Stimulated activated CD4-positive, alpha-beta T cell treated with anti-CD3 and anti-CD28 coated beads, TNF-alpha, amount 100 ng/mL, for 1 hour (primary cell): Measurements from ENCODE around the gene ADAMTS18.

Source experiments
- DNase-seq, 3 donors: peaks; one replicate each; pipeline ENCODE4 v3.0.0-alpha.2; 2020; ENCODE audit warnings: low read depth in 3 of 3, low spot score in 1 of 3

Gene ADAMTS18

DNA sequence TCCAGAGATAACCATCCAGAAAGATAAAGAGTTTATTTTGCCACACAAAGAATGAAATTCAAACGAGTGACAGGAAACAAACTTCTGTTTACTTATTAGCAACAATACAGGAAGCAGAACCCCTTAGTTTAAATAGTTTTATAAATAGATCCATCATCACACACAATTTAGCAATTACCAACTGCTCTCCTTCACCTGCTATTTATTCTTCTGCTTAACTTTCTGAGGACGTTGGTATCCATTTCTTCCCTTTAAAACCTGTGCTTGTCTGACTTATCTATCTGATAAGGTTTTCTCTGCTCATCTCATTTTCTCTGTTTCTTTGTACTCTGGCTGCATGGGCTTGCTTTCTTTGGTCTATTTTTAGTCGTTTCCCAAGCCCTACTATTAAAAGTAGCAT is 4.3 kb upstream of the ADAMTS18 start:
- DNase-seq: no peak

DNA sequence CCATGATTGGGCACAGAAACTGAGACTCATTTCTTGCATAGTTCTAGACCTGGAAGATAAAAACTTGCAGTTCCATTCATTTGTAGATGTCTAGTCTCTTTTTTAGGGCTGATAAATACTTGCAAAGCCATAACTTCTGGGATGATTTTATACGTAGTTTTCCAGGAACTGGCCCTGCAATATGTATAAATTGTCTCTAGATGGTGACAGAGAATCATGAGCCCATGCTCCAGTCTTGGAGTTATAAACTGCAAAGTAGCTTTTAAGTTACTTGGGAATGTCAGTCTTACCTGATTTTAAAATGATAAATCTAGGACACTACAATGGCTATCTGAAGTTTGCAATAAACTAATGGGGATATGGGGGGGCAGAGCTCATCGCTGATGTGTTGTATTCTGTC is 3.0 kb upstream of the ADAMTS18 start:
- DNase-seq: no peak

DNA sequence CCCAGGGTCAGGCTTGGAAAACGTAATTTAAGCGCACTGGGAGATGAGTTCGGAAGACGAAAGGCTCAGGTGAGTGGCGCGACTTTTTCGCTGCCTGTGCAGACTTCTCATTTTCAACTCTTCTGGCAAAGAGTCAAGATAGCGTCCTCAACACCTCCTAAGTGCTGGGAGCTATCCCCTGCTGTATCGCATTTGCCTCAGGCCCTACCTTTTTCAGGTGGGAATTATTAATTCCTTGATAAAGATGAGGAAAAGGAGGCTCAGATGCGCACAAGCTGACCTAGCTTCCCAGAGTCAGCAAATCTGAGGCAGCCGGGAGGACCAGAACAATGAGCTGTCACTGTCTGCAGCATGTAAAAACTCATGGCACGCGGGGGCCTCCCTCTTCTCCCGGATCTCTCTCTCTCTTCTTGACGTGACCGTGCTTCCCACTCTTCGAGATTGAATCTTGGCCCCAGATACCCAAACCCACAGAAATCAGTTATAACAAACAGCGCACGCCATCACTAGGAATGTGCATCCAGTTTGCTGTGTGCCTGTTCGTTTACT is 512 bp upstream of the ADAMTS18 start:
- DNase-seq: no peak

DNA sequence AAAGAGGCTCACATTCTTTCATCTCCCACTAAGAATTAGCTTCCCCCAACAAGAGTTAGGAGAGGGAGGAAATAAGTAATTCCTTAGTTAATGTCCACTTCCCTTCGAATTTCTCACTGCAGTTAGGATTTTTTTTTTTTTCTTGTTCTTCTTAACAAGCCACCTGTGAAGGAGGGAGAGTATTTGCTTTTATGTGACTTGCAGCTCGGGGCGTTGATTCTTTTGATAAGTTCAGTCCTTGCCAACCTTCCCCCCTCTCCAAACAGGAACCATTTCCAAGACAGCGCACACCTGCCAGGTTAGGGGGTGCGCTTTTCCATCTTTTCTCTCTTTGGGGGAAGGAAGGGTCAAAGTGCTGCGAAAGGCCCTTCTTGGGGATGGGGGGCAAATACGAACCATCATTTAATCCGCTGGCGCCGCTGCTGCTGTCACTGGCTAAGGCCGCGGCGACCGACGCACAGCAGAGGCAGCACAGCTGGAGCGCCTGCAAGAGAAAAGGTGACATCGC is 758 bp downstream of the ADAMTS18 start:
- DNase-seq: no peak

DNA sequence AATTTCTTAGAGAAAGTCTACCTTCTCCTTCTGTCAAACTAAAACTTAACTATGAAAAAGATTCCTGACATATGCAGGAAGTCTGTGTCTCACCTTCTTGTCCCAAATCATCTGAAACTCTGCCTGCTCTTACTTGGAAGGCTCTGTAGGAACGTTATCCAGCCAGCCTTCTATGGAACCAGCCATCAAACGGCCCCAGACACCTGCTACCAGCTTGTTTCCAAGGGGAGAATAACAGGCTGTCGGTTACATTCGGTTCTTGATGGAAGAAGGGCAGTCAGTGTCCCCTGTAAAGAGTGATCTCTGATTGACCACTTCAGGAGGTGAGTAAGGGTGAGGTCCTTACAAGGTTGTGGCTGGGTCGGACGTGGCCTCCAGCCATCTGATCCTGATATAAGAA is 1.7 kb downstream of the ADAMTS18 start:
- DNase-seq: no peak

DNA sequence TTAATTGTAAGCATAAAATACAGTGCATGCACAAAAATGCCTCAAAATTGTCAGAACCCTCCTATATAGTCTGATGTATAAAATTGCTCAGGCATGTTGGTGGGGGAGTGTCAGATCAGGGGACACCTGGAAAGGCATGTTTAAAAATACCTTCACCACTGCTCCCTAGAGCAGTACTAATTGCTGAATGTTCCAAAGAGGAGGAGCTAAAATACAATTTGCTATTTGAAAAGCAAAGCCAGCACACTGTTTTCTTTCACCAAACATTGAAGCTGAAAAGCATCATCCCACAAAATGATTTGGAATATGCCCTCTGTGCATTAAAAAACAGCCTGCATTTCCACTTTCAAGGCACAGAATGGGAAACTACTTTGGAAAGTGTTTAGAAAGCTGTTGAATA is 2.6 kb downstream of the ADAMTS18 start:
- no peak for DNase-seq

DNA sequence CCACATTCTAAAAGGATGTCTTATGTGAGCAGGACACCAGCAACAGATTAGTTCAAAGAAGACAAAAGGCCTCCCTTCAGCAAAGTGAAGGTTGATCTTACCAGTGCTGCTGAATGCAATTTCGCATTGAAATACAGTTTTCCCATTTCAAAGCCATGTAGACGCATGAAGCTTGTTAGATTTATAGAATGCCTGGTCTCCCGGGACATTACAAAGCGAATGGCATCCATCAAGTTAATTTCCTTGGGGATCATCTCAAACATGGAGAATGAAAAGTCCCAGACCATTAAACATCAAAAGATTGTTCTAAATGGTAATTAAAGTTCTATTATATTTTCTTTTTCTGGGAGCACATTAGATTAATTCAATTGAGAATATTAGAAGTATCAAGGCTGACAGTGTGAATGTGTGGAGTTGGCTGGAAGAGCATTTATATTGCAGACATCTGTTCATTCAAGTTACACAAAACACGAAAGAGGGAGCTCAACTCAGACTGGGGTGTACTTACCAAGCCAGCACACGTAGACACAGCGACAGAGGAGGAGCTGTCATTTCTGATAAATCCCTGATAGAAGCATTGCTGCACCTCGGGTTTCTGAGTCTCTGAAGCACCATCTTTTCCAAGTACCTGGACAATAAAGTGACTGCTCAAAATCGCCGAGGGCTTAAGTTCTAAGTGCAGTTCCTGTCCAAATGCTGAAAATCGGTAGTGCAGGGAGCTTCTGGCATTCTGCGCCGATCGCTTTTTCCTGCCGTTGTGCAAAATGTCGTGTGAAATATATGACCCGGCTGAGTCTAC is 3.8 kb downstream of the ADAMTS18 start:
- DNase-seq: no peak

DNA sequence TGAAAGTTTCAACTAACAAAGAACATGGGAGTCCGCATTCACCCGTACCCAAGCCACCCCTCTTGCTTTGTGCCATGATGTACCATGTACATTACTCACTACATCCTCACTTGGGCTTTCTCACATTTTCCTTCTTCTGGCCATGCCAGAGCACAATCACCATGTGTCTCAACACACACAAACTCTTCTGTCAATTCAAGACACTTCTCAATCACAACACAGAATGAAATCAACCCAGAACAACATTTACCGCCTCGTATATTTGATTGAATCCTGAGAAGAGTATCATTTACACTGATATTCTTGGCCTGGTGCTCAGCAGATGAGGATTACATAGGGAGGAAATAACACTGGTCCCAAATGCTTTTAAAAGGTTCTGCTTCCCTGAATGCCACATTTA is 4.5 kb downstream of the ADAMTS18 start:
- no peak for DNase-seq

DNA sequence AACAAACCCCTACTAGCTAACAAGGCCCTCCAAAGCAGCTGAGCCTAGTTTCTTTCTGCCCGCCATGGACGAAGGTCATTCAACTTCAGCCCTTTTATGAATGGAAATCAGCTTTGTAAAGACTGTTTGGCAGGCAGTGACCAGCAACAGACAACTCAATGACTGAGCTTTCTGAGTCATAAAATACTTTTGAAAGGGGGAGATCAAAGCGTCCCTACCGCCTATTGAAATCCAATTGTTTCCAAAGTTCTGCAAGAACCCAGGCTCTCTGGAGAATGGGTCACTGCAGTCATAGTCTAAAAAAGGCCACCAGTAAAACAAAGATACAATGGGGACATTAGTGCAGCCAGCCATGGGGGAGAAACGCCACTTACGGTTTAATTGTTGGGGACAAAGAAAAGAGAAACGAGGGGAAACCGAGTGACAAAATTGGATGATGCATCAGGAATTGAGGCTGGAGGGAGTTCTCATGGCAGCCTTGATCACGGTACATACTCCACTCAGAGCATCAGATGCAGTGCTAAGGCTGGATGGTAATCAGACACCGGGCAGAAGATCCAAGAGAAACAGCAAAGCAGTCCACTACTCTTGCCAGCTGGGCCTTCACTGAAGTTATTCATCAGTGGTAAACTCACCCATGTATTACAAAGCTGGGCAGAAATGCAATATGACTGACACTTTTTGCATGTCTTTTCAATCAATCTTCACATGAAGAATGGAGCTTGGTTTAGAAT is 9.8 kb downstream of the ADAMTS18 start:
- no peak for DNase-seq

DNA sequence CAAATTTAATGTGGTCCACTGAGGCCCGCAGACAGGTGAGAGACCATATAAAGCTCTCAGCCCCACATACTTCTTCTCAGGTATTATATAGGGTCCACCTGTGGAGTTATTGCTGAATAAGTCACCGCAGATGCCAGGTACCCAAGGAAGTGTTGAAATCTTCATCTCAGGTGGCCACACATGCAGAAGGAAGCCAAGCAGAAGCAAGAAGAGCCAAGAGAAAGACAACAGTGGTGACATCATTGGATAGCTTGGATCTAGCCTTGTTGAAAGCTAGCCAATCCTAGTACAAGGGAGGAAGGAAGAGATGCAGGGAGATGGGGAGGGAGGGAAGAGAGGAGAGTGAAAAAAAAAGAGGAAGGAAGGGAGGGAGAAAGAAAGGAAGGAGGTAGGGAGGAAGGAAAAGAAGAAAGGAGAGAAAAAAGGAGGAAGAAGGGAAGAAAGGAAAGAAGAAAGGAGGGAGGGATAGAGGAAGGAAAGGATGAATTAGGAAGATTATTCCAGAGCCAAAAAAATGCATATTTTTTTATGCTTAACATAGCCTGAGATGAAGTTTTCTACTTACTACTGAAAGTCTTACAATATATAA is 12.5 kb downstream of the ADAMTS18 start:
- no peak for DNase-seq

DNA sequence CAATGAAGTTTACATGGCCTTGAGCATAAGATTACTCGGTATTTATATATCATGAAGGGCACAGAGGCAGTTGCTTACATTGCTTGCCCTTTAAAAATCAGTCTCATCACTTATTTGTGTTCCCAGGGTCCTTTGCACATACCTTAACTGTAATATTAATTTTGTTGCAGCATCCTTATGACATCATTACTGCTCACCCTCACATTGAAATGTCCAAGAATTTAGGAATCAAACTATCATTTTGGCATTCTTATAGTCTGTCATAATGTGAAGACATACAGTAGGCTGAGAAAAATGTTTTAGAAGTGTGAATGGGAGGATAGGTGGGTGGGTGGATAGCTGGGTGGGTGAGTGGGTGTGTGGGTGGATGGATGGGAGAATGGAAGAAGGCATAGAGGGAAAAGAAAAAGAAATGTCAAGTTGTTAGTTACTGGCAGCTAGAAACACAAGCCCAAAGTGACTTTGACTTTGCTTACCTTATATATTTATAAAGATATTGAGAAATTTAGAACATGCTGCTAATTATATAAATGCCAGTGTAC is 17.8 kb downstream of the ADAMTS18 start:
- DNase-seq: no peak

DNA sequence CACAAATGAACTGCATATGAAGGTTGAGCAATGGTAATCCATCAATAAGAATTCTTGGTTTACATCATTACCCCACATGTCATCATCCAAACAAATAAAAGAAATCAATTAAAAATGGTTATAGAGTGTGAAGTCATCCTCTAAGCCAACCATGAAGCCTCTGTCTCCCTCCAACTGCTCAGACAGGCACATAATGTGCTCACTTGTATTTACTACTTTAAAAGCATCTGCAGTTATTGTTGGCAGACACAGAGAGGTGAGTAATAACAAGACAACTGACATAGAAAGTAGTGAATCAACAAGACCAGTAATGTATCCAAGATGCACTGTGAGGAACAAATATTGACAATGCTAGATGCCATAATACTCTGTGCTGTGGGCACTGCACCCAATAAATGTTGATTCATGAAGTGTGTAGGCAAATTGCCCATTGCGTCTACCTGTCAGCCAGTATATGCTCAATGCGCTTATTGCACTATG is 20.0 kb downstream of the ADAMTS18 start:
- DNase-seq: no peak

DNA sequence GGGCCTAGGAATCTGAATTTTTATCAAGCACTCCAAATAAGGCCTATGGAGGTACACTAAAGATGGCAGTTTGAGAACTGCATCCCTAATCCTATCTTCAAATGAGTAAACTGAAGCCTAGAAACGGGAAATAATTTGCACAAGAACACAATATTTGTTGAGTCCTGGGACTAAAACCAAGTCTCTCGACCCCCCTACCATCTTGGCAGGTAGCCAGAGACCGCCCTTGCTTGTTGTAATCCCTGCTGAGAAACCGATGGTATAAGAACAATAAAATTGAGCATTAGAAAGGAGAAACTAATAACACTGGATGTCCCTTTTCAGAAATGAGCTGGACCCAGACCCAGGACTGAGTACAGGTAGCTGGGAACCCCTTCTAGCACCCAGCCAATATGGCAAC is 24.4 kb downstream of the ADAMTS18 start:
- no peak for DNase-seq

DNA sequence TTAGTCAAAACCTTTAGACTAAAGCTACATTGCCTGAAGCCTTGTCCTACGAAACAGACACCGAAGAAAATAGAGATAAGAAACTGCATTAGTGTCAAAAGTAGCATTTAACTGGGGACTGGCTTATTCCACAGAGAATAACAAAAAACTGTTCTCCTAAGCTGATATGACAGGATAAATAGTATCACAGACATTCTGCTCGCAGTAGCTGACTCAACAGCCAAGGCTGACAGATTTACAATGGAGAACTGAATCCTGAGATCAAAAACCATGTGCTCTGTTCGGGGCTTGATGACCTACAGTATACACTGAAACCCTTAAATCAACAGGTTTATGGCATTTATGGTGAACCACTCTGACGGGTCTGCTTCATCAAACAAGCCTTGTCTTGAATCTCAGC is 25.5 kb downstream of the ADAMTS18 start:
- no peak for DNase-seq

DNA sequence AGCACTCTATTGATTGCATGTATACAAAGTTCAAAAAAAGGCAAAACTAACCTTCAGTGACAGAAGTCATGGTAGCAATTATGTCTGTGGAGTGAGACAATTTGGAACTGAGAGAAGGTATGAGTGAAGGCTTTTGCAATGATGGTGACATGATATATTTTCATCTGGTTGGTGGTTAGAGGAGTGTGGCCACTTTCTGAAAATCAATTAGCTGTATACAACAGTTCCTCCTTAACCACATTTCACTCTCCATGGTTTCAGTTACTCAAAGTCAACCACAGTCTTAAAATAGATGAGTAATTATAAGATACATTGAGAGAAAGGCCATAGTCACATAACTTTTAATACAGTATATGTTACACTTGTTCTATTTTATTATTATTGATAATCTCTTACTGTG is 26.2 kb downstream of the ADAMTS18 start:
- DNase-seq: no peak

DNA sequence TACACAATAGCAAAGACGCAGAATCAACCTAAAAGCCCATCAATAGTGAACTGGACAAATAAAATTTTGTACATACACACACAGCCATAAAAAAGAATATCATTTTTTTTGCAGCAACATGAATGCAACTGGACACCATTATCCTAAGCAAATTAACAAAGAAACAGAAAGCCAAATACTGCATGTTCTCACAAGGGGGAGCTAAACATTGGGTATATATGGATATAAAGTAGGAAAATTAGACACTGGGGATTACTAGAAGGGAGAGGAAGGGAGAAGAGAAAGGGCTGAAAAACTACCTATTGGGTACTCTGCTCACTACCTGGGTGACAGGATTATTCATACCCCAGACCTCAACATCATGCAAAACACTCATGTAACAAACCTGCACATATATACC is 28.2 kb downstream of the ADAMTS18 start:
- DNase-seq: no peak

DNA sequence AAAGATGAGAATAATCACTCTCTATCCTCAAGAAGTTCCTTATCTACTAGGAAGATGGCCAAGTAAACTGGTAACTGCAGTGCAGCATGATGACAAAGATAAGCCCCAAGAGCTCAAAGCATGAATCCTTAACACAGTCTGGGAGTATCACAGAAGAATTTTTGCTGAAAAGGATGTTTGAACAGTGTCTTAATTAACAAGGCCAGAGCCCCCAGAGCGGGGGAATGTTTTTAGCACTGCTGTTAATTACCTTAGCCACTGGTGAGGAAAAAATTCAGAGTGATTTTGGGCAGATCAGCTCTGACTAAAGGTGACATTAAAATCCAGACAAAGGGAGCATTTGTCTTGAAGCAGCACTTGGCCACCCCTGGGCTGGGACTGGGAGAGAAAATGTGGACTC is 30.1 kb downstream of the ADAMTS18 start:
- no peak for DNase-seq

DNA sequence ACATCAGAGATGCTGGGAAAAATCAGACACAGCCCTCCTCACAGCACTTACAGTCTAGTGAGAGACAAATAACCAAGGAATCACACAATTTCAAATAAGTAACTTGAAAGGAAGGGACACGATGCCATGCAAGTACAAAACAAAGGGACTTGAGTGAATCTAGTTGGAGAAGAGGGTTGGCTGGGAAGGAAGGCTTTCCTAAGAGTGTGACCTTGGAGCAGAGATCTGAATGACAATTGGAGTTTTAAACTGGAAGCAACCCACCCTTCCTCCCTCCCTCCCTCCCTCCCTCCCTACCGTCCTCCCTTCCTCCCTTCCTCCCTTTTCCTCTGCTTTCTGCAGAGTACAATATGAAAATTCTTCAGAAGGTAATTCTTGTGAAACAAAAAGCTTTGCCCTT is 31.1 kb downstream of the ADAMTS18 start:
- no peak for DNase-seq

DNA sequence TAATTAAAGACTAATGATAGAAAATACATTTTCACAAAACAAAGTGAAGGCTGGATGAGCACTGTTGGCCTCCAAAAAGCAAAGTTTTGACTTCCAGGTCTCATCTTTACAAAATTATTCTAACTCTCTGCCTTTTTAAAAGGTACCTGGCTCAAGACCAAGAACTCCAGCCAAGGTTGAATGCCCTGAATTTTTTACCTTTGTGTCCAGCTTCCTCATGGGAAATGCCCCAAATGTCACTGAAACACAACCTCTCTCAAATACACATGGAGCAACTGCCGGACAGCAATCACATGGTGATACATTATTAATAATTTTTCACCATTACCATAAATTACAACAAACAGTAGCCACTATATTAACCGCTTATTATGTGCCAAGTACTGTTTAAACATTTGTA is 32.2 kb downstream of the ADAMTS18 start:
- DNase-seq: no peak

DNA sequence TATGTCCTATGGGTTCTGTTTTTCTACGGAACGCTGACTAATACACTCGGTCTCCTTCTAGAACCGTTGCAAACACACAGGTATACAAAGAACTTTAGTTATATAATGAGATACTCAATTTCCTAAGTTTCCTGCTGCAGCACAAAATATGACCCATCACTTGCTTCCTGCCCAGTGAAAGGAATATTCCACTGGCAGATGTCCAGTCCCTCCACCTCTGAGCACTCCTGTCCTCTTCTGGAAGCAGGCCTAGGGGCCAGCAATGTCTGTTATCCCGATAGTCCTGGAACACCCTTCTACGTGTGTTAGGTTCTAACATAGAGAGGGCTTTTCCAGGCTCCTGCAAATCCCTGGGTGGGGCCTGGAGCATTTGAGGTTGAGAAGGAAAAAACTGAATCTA is 32.7 kb downstream of the ADAMTS18 start:
- DNase-seq: no peak

DNA sequence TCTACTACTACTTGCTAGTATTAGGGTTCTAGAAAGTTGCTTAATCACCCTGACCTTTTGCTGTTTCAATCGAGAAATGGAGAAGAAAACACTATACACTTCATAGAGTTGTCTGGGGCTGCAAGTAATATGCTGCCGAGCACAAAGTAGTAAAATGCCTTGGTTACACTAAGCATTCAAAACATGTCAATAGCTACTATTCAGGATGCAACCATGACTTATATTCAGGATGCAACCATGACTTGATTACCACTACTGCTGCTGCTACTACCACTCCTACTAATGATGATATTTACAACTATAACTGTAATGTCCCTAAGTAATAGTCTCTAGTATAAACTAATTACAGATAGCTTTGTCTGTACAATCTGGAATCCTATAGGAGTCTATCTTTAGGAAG is 35.3 kb downstream of the ADAMTS18 start:
- no peak for DNase-seq

DNA sequence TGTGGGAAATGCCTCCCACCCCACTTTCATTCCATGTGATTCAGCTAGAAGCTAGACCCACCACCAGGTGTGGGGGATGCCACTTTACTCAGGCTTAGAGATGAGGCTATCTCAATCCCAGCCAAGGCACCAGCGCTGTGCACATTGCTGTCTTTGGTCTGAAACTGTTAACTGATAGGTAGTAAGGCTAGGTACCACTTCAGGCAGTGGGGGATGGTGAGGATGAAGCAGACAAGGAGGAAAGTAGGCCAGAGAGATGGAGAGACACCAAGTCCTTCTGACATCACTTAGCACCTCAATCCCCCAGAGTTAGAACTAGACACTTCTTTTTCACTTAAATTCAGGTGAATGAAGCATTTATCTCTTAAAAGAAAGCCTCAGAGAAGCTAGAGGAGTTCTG is 35.8 kb downstream of the ADAMTS18 start:
- no peak for DNase-seq
